Measurements from ENCODE around the gene RXFP1. TPM values are rescaled to one million over a fixed set of nuclear protein-coding genes. Genes with fewer than 3 reads are reported as not detected.

Gene RXFP1
- total RNA-seq, 1 experiment from 2014 or later, result 0.48 TPM

DNA sequence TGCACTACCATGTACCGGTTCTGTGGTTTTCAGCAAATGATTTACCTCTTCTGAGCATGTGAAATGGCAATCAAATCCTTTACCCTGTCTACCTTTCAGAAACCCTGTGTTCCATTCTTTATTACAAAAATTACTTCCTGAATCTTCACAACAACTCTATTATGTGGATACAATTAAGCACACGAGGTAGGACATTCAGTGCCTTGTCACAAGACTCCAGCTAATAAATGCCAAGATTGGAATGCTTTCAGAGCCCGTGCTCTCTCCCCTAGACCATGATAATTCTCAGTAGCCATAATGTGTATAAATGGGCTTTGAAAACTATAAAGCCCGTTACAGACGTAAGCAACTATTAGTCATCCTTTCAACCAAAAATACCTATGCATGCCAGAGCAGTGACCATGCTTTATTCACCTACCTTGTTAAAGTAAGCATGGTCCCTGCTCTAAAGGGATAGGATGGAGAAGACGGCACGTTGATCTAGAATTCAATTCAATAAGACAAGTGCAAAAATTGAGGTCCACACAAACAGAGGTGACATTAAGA is 2.4 kb downstream of the RXFP1 start (continued):
- TF ChIP-seq, protein P1, sequence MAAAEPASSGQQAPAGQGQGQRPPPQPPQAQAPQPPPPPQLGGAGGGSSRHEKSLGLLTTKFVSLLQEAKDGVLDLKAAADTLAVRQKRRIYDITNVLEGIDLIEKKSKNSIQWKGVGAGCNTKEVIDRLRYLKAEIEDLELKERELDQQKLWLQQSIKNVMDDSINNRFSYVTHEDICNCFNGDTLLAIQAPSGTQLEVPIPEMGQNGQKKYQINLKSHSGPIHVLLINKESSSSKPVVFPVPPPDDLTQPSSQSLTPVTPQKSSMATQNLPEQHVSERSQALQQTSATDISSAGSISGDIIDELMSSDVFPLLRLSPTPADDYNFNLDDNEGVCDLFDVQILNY (CRISPR knock-in tag; IDR thresholded peaks at IDR 0.05), result no peak

DNA sequence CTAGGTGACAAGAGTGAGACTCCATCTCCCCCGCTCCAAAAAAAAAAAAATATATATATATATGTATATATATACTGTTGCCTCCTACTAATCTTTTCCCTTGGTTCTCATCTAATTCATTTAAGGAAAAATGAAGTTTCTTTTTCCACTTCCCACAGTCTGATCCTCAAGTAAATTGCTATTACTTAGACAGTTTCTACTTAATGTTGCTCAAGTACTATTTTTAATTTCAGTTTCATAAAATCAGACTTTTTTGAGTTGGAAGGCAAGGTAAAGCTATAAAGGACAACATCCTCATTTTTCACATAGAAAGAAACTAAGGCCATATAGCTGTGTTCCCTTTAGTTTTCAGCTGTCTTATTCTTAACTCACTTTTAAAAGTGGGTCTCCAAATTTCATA is 5.8 kb downstream of the RXFP1 start:
- CTCF ChIA-PET, result no interaction called here
- TF ChIP-seq, protein P1 (CRISPR knock-in tag; IDR thresholded peaks at IDR 0.05), result no peak
- TF ChIP-seq, protein P2, sequence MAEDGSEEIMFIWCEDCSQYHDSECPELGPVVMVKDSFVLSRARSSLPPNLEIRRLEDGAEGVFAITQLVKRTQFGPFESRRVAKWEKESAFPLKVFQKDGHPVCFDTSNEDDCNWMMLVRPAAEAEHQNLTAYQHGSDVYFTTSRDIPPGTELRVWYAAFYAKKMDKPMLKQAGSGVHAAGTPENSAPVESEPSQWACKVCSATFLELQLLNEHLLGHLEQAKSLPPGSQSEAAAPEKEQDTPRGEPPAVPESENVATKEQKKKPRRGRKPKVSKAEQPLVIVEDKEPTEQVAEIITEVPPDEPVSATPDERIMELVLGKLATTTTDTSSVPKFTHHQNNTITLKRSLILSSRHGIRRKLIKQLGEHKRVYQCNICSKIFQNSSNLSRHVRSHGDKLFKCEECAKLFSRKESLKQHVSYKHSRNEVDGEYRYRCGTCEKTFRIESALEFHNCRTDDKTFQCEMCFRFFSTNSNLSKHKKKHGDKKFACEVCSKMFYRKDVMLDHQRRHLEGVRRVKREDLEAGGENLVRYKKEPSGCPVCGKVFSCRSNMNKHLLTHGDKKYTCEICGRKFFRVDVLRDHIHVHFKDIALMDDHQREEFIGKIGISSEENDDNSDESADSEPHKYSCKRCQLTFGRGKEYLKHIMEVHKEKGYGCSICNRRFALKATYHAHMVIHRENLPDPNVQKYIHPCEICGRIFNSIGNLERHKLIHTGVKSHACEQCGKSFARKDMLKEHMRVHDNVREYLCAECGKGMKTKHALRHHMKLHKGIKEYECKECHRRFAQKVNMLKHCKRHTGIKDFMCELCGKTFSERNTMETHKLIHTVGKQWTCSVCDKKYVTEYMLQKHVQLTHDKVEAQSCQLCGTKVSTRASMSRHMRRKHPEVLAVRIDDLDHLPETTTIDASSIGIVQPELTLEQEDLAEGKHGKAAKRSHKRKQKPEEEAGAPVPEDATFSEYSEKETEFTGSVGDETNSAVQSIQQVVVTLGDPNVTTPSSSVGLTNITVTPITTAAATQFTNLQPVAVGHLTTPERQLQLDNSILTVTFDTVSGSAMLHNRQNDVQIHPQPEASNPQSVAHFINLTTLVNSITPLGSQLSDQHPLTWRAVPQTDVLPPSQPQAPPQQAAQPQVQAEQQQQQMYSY (CRISPR knock-in tag; IDR thresholded peaks at IDR 0.05), result no peak
- TF ChIP-seq FOXK1 (CRISPR knock-in tag; IDR thresholded peaks at IDR 0.05) (no peak), CREB1 (CRISPR knock-in tag; IDR thresholded peaks at IDR 0.05) (no peak), MXD4 (CRISPR knock-in tag; IDR thresholded peaks at IDR 0.05; ENCODE audit: borderline replicate concordance) (no peak), ZNF121 (CRISPR knock-in tag; IDR thresholded peaks at IDR 0.05) (no peak), OVOL2 (CRISPR knock-in tag; IDR thresholded peaks at IDR 0.05; ENCODE audit: borderline replicate concordance) (no peak), GRHL2 (CRISPR knock-in tag; IDR thresholded peaks at IDR 0.05; ENCODE audit: insufficient replicate concordance, severe bottlenecking) (no peak), NR2C2 (CRISPR knock-in tag; IDR thresholded peaks at IDR 0.05) (no peak)
- TF ChIP-seq, protein P3, sequence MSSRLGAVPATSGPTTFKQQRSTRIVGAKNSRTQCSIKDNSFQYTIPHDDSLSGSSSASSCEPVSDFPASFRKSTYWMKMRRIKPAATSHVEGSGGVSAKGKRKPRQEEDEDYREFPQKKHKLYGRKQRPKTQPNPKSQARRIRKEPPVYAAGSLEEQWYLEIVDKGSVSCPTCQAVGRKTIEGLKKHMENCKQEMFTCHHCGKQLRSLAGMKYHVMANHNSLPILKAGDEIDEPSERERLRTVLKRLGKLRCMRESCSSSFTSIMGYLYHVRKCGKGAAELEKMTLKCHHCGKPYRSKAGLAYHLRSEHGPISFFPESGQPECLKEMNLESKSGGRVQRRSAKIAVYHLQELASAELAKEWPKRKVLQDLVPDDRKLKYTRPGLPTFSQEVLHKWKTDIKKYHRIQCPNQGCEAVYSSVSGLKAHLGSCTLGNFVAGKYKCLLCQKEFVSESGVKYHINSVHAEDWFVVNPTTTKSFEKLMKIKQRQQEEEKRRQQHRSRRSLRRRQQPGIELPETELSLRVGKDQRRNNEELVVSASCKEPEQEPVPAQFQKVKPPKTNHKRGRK (CRISPR knock-in tag; IDR thresholded peaks at IDR 0.05; ENCODE audit: borderline replicate concordance), result no peak
- TF ChIP-seq, protein P4, sequence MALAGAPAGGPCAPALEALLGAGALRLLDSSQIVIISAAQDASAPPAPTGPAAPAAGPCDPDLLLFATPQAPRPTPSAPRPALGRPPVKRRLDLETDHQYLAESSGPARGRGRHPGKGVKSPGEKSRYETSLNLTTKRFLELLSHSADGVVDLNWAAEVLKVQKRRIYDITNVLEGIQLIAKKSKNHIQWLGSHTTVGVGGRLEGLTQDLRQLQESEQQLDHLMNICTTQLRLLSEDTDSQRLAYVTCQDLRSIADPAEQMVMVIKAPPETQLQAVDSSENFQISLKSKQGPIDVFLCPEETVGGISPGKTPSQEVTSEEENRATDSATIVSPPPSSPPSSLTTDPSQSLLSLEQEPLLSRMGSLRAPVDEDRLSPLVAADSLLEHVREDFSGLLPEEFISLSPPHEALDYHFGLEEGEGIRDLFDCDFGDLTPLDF (CRISPR knock-in tag; IDR thresholded peaks at IDR 0.05), result no peak
- H3K4me1 Mint-ChIP-seq, result peaks cover 26% of the 10 kb centered on the region

DNA sequence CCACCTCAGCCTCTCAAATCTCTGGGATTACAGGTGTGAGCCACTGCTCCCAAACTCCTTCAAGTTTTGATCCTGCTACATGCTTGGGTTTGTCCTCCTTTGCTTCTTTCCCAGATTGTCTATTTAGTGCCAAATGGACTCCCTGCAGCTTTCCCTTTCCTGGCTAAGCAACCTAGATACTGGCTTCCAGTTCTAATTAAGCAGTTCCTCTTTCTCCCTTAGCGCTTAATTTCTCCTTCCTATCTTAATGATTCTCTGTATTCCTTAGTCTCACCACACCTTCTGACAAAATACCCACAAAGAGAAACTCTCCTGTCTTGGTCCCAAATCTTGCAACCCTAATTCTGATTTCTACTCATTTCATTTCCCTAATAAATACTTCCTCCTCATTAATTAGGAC is 7.8 kb downstream of the RXFP1 start:
- Mint-ChIP-seq H3K36me3 (no peaks in the 10 kb centered on the region), H3K27me3 (ENCODE audit: low read depth) (no peaks in the 10 kb centered on the region), H3K27ac (peak overlapping the region; percentile 5; the same call in 1 of the 2 replicates), H3K4me1 (peaks cover 36% of the 10 kb centered on the region), H3K4me3 (no peak overlapping the region), H3K9me3 (no peaks in the 10 kb centered on the region)
- no peak for ATAC-seq
- no peak for DNase-seq (ENCODE audit: low spot score)
- CTCF ChIA-PET, result no interaction called here
- POLR2A ChIA-PET, result no interaction called here
- TF ChIP-seq, protein P5, sequence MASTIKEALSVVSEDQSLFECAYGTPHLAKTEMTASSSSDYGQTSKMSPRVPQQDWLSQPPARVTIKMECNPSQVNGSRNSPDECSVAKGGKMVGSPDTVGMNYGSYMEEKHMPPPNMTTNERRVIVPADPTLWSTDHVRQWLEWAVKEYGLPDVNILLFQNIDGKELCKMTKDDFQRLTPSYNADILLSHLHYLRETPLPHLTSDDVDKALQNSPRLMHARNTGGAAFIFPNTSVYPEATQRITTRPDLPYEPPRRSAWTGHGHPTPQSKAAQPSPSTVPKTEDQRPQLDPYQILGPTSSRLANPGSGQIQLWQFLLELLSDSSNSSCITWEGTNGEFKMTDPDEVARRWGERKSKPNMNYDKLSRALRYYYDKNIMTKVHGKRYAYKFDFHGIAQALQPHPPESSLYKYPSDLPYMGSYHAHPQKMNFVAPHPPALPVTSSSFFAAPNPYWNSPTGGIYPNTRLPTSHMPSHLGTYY (CRISPR knock-in tag; IDR thresholded peaks at IDR 0.05), result no peak
- TF ChIP-seq, protein P2 (CRISPR knock-in tag; IDR thresholded peaks at IDR 0.05), result no peak
- TF ChIP-seq JUN (CRISPR knock-in tag; IDR thresholded peaks at IDR 0.05) (no peak), GTF2I (CRISPR knock-in tag; conservative IDR thresholded peaks at IDR 0.05) (no peak), SMAD3 (CRISPR knock-in tag; IDR thresholded peaks at IDR 0.05; ENCODE audit: borderline replicate concordance) (no peak)
- TF ChIP-seq, protein P6, sequence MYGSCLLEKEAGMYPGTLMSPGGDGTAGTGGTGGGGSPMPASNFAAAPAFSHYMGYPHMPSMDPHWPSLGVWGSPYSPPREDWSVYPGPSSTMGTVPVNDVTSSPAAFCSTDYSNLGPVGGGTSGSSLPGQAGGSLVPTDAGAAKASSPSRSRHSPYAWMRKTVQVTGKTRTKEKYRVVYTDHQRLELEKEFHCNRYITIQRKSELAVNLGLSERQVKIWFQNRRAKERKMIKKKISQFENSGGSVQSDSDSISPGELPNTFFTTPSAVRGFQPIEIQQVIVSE (CRISPR knock-in tag; IDR thresholded peaks at IDR 0.05; ENCODE audit: borderline replicate concordance), result no peak

More for the DNA sequence above, 5.8 kb downstream of the RXFP1 start:
- no peak overlapping the region for H3K4me3 Mint-ChIP-seq
- POLR2A ChIA-PET, result interaction anchor here (0.7 kb wide), 1 partner anchor 90 kb away, joined by 5 read pairs; no protein-coding TSS in a partner anchor
- H3K27me3 Mint-ChIP-seq (ENCODE audit: low read depth), result no peaks in the 10 kb centered on the region
- H3K9me3 Mint-ChIP-seq, result no peaks in the 10 kb centered on the region
- DNase-seq (ENCODE audit: low spot score) (no peak), ATAC-seq (no peak)
- no peak overlapping the region for H3K27ac Mint-ChIP-seq
- no peaks in the 10 kb centered on the region for H3K36me3 Mint-ChIP-seq

Measured in WTC11 (cell line).